Ovary (tissue), 3 donors: Measurements from ENCODE around the gene MACIR.

Source experiments
- CTCF ChIP-seq, 3 donors: fragments of 450-650 bp in 2 of 3; fragments of 200-600 bp in 1 of 3; IDR thresholded peaks; one replicate each; pipeline versions ENCODE4 v1.5.1 to v1.8.0; 2016 to 2022; ENCODE audit warnings: antibody characterized with exemption in 3 of 3, mild to moderate bottlenecking in 1 of 3
- POLR2A ChIP-seq: fragments of 450-650 bp; IDR thresholded peaks from one replicate; pipeline ENCODE4 v1.6.1; 2017; ENCODE audit warnings: antibody characterized with exemption, mild to moderate bottlenecking, moderate library complexity
- donor health status: DM: no; HTN: no; CAD: no.

GRCh38 chr5:103308774-103309173 lies 50.2 kb downstream of the MACIR start:
- TF ChIP-seq CTCF (IDR thresholded peaks at IDR 0.05) (no peak), POLR2A (no peak)
